ENCODE results near the gene ABHD5. TPM values are rescaled to one million over a fixed set of nuclear protein-coding genes. Genes with fewer than 3 reads are reported as not detected.
"Not testable (repeated sequence)": the region's sequence is repeated elsewhere in the genome, so short reads cannot be mapped to it uniquely, and the experiment has no call there.

Gene ABHD5
- total RNA-seq, 2 experiments from 2014 or later = 6.5 to 7.9 TPM

DNA sequence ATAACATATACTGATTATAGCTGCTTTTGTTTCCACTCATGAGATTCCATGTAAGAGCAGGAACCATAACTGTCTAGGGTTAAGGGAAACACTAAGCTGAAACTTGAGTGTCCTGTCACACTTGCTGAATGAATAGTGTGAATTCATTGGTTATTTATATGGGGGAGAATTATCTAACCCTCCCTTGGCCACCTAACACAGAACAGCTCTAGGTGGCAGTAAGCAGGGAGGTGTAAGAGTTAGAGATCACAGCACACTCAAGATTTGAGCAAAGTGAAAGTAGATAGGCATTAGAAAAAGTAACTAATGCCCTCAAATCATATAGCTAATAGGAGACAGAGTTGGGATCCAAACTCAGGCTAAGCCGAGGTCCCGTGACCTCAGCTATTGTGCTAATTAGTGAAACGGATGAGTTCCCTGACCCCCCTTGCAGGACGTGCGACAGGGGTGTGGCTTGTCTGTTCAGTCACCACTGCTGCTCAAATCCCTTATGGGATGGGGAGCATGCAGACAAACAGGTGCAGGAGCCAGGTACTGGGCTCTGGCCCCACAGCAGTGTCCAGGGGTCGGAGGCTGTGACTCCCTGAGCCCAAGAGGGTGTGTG is 41.3 kb upstream of the ABHD5 start:
- no peaks in the 10 kb centered on the region for H3K9me2 ChIP-seq (ENCODE audit: insufficient read depth, low read length)
- BruUV-seq (replicated peaks) = no TSS peak
- no peak overlapping the region for H3K4me3 ChIP-seq (ENCODE audit: low read depth, low read length, poor library complexity, severe bottlenecking)
- no peak for DNase-seq (ENCODE audit: low spot score)
- no peaks in the 10 kb centered on the region for H3K36me3 ChIP-seq (ENCODE audit: insufficient read depth, low read length)
- TF ChIP-seq EZH2phosphoT487 (IDR thresholded peaks at IDR 0.05; ENCODE audit: borderline replicate concordance, low read depth, low read length) = no peak
- TF ChIP-seq, protein P1, sequence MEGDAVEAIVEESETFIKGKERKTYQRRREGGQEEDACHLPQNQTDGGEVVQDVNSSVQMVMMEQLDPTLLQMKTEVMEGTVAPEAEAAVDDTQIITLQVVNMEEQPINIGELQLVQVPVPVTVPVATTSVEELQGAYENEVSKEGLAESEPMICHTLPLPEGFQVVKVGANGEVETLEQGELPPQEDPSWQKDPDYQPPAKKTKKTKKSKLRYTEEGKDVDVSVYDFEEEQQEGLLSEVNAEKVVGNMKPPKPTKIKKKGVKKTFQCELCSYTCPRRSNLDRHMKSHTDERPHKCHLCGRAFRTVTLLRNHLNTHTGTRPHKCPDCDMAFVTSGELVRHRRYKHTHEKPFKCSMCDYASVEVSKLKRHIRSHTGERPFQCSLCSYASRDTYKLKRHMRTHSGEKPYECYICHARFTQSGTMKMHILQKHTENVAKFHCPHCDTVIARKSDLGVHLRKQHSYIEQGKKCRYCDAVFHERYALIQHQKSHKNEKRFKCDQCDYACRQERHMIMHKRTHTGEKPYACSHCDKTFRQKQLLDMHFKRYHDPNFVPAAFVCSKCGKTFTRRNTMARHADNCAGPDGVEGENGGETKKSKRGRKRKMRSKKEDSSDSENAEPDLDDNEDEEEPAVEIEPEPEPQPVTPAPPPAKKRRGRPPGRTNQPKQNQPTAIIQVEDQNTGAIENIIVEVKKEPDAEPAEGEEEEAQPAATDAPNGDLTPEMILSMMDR (conservative IDR thresholded peaks at IDR 0.05; ENCODE audit: low read length) = no peak
- POLR2A ChIA-PET = interaction anchor here (0.7 kb wide), 1 partner anchor 108 kb away, joined by 3 read pairs; no protein-coding TSS in a partner anchor
- no peak overlapping the region for H3K27ac ChIP-seq (ENCODE audit: low read depth, low read length, poor library complexity, severe bottlenecking)
- intact Hi-C loops (cut with micrococcal nuclease; ENCODE audit: unreplicated experiment) = no loop called here
- no peaks in the 10 kb centered on the region for H4K20me1 ChIP-seq (ENCODE audit: insufficient read depth, low read length)
- CTCF ChIA-PET (ENCODE audit: unreplicated experiment) = no interaction called here
- no peaks in the 10 kb centered on the region for H3K9me3 ChIP-seq (ENCODE audit: low read length)
- H3K4me1 ChIP-seq (ENCODE audit: insufficient read depth, low read length, poor library complexity, severe bottlenecking) = no peaks in the 10 kb centered on the region
- no peak overlapping the region for H2AFZ ChIP-seq (ENCODE audit: low read length)
- H3K79me2 ChIP-seq (ENCODE audit: insufficient read depth, low read depth, low read length) = no peaks in the 10 kb centered on the region
- peak overlapping the region; percentile 10; the same call in 1 of the 2 replicates for H3K4me2 ChIP-seq (ENCODE audit: low read length)

DNA sequence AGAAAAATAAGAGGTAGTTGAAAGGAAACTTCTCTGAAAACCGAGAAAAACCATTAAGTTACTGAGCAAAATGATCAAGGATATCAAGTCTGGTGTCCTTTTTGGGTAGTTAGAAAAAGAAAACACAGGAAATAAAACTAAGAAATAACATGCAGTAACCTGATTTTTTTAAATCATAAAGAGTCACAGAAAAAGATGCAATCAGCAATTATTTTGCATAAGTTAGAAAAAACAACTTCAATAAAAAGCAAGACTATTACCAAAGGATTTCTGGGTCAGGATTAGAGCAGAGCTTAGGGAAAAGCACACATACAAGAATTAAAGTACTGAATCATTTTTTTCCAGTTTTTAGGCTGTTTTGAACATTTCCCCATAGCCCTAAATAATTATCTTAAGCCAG is 40.4 kb upstream of the ABHD5 start:
- H3K9me2 ChIP-seq (ENCODE audit: insufficient read depth, low read length) = no peaks in the 10 kb centered on the region
- no peak overlapping the region for H3K4me3 ChIP-seq (ENCODE audit: low read depth, low read length, poor library complexity, severe bottlenecking)
- no peak overlapping the region for H3K4me2 ChIP-seq (ENCODE audit: low read length)
- intact Hi-C loops (cut with micrococcal nuclease; ENCODE audit: unreplicated experiment) = no loop called here
- POLR2A ChIA-PET = no interaction called here
- H4K20me1 ChIP-seq (ENCODE audit: insufficient read depth, low read length) = no peaks in the 10 kb centered on the region
- H3K9me3 ChIP-seq (ENCODE audit: low read length) = no peaks in the 10 kb centered on the region
- TF ChIP-seq EZH2phosphoT487 (IDR thresholded peaks at IDR 0.05; ENCODE audit: borderline replicate concordance, low read depth, low read length) = no peak
- TF ChIP-seq, protein P1 (conservative IDR thresholded peaks at IDR 0.05; ENCODE audit: low read length) = no peak
- H2AFZ ChIP-seq (ENCODE audit: low read length) = no peak overlapping the region
- no peaks in the 10 kb centered on the region for H3K79me2 ChIP-seq (ENCODE audit: insufficient read depth, low read depth, low read length)
- no peaks in the 10 kb centered on the region for H3K36me3 ChIP-seq (ENCODE audit: insufficient read depth, low read length)
- DNase-seq (ENCODE audit: low spot score) = no peak
- CTCF ChIA-PET (ENCODE audit: unreplicated experiment) = no interaction called here
- BruUV-seq (replicated peaks) = no TSS peak
- no peaks in the 10 kb centered on the region for H3K4me1 ChIP-seq (ENCODE audit: insufficient read depth, low read length, poor library complexity, severe bottlenecking)
- H3K27ac ChIP-seq (ENCODE audit: low read depth, low read length, poor library complexity, severe bottlenecking) = no peak overlapping the region

DNA sequence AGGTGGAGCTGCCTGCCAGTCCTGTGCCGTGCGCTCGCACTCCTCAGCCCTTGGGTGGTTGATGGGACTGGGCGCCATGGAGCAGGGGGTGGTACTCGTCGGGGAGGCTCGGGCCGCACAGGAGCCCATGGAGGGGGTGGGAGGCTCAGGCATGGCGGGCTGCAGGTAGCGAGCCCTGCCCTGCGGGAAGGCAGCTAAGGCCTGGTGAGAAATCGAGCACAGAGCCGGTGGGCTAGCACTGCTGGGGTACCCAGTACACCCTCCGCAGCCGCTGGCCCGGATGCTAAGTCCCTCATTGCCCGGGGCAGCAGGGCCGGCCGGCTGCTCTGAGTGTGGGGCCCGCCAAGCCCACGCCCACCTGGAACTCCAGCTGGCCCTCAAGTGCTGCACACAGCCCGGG is 34.3 kb upstream of the ABHD5 start:
- H3K4me1 ChIP-seq (ENCODE audit: insufficient read depth, low read length, poor library complexity, severe bottlenecking); intact Hi-C loops (cut with micrococcal nuclease; ENCODE audit: unreplicated experiment); H2AFZ ChIP-seq (ENCODE audit: low read length); H3K79me2 ChIP-seq (ENCODE audit: insufficient read depth, low read depth, low read length); DNase-seq (ENCODE audit: low spot score); H3K4me2 ChIP-seq (ENCODE audit: low read length); BruUV-seq (replicated peaks); CTCF ChIA-PET (ENCODE audit: unreplicated experiment); H3K9me2 ChIP-seq (ENCODE audit: insufficient read depth, low read length); H3K36me3 ChIP-seq (ENCODE audit: insufficient read depth, low read length); H4K20me1 ChIP-seq (ENCODE audit: insufficient read depth, low read length); H3K27ac ChIP-seq (ENCODE audit: low read depth, low read length, poor library complexity, severe bottlenecking); H3K4me3 ChIP-seq (ENCODE audit: low read depth, low read length, poor library complexity, severe bottlenecking); H3K9me3 ChIP-seq (ENCODE audit: low read length): not testable (repeated sequence)
- POLR2A ChIA-PET = interaction anchor here (0.6 kb wide), 1 partner anchor 11 kb away, joined by 4 read pairs; no protein-coding TSS in a partner anchor
